K562 (cell line): Measurements from ENCODE around the gene PPDPF. TPM values are rescaled to one million over a fixed set of nuclear protein-coding genes. Genes with fewer than 3 reads are reported as not detected.
A peak's percentile ranks its signal among the peaks of the same experiment; 100 is the strongest.

Experiments used
- ATAC-seq: fragments of 200-7000 bp; cut with Tn5 transposase; 3 replicates; pipeline ENCODE4 v1.9.1; 2020; ENCODE audit warnings: moderate library complexity
- BruUV-seq: library from RNA; stranded (reverse); fragments of 400-500 nt; replicated peaks from 2 replicates; lab custom pipeline; 2021; lab: Mats Ljungman, UMichigan
- CTCF ChIA-PET: fragments of 300-600 bp; formaldehyde crosslinking; extraction: SDS; loops from one replicate; lab custom pipeline; 2021; ENCODE audit warnings: low intra/inter-chr PET ratio; lab: Yijun Ruan, JAX
- POLR2A ChIA-PET: fragments of 300-600, 350-650 bp; sonication (Branson Sonifier 250); formaldehyde crosslinking; extraction: SDS; loops from one replicate; lab custom pipeline; 2021; ENCODE audit warnings: antibody characterized with exemption, inconsistent platforms; lab: Yijun Ruan, JAX
- DNase-seq, 4 experiments: peaks; one replicate each; pipeline versions ENCODE4 v3.0.0 to v3.0.0-alpha.2; 2011 to 2018; ENCODE audit warnings: low spot score in 3 of 4, mixed read lengths in 3 of 4; ENCODE audit errors: extremely low read depth in 1 of 4
- FAIRE-seq: peaks from 2 replicates; lab custom pipeline; 2011; peaks lifted over from hg19 to GRCh38; lab: Jason Lieb, UNC
- H2AFZ ChIP-seq: 2 replicates; pipeline ENCODE4 v1.6.0; 2011; ENCODE audit warnings: low read depth, low read length, control low read depth, inconsistent platforms
- H3K27ac ChIP-seq: fragments of 200-600 bp; 3 replicates; pipeline ENCODE4 v1.8.0; 2011; ENCODE audit warnings: low read depth, mild to moderate bottlenecking, control low read depth, inconsistent platforms, low read length, moderate library complexity, mixed read lengths; ENCODE audit errors: extremely low read depth
- H3K27me3 ChIP-seq, 2 experiments: fragments of 300-600 bp in 1 of 2; 2 replicates in 1 of 2; 3 replicates in 1 of 2; pipeline versions ENCODE4 v1.6.0 to v1.8.0; 2011; ENCODE audit warnings: inconsistent platforms in 2 of 2, low read length in 2 of 2, mild to moderate bottlenecking in 1 of 2, mixed read lengths in 1 of 2, moderate library complexity in 1 of 2; ENCODE audit not compliant: control insufficient read depth in 2 of 2, insufficient read depth in 2 of 2
- H3K36me3 ChIP-seq: fragments of 300-600 bp; 3 replicates; pipeline ENCODE4 v1.8.0; 2011; ENCODE audit warnings: mild to moderate bottlenecking, low read length, inconsistent platforms; ENCODE audit not compliant: control insufficient read depth, insufficient read depth
- H3K4me1 ChIP-seq, 2 experiments: fragments of 200-600 bp in 1 of 2; replicated peaks in 1 of 2; 2 replicates in 1 of 2; 3 replicates in 1 of 2; pipeline versions ENCODE4 v1.5.1 to v1.8.0; 2011; ENCODE audit warnings: inconsistent platforms in 2 of 2, low read length in 2 of 2, mild to moderate bottlenecking in 1 of 2, mixed read lengths in 1 of 2, moderate library complexity in 1 of 2; ENCODE audit not compliant: control insufficient read depth in 2 of 2, insufficient read depth in 2 of 2
- H3K4me2 ChIP-seq: 2 replicates; pipeline ENCODE4 v1.6.1; 2011; ENCODE audit warnings: low read length, control low read depth, inconsistent platforms, mixed read lengths; ENCODE audit not compliant: insufficient read depth
- H3K4me3 ChIP-seq: fragments of 200-600 bp; sonication (generic), shearing (Covaris generic); 2 replicates; pipeline ENCODE4 v1.5.1; 2016; ENCODE audit warnings: control low read depth, inconsistent platforms
- H3K79me2 ChIP-seq: fragments of 200-600 bp; 3 replicates; pipeline ENCODE4 v1.8.0; 2011; ENCODE audit warnings: low read length, inconsistent platforms; ENCODE audit not compliant: control insufficient read depth, insufficient read depth
- H3K9ac ChIP-seq, 2 experiments: 2 replicates each; pipeline versions ENCODE4 v1.6.0 to v1.6.1; 2011; ENCODE audit warnings: low read depth in 2 of 2, low read length in 2 of 2, control low read depth in 1 of 2, inconsistent platforms in 1 of 2, mild to moderate bottlenecking in 1 of 2, mixed read lengths in 1 of 2; ENCODE audit not compliant: insufficient read depth in 1 of 2
- H3K9me1 ChIP-seq: one replicate; pipeline ENCODE4 v1.6.0; 2011; ENCODE audit warnings: inconsistent platforms, mild to moderate bottlenecking, low read length, moderate library complexity; ENCODE audit not compliant: control insufficient read depth, insufficient read depth
- H3K9me3 ChIP-seq: replicated peaks from 2 replicates; pipeline ENCODE4 v1.5.1; 2011; ENCODE audit warnings: low read depth, low read length, inconsistent platforms; ENCODE audit not compliant: control insufficient read depth, insufficient read depth
- H4K20me1 ChIP-seq: replicated peaks from 2 replicates; pipeline ENCODE4 v1.6.1; 2011; ENCODE audit warnings: low read length, inconsistent platforms, mixed read lengths; ENCODE audit not compliant: control insufficient read depth, insufficient read depth
- CXXC5 ChIP-seq: fragments of 250-450 bp; sonication (Bioruptor Pico); IDR thresholded peaks from 2 replicates; pipeline ENCODE4 v1.8.0; 2022; ENCODE audit warnings: inconsistent platforms, mild to moderate bottlenecking, moderate library complexity
- FOXP1 ChIP-seq: sonication (generic); formaldehyde crosslinking; IDR thresholded peaks from 2 replicates; pipeline ENCODE4 v1.8.0; 2022; ENCODE audit warnings: mild to moderate bottlenecking, missing genetic modification reagents
- PRPF4 ChIP-seq: fragments of 200-400 bp; formaldehyde crosslinking; IDR thresholded peaks from one replicate; pipeline ENCODE4 v1.6.1; 2017; ENCODE audit warnings: low read length, low read depth, mild to moderate bottlenecking; ENCODE audit not compliant: insufficient read depth, poor library complexity, severe bottlenecking
- RB1 ChIP-seq: fragments of 450-650 bp; IDR thresholded peaks from 2 replicates; pipeline ENCODE4 v1.6.1; 2017; ENCODE audit warnings: low read depth, mild to moderate bottlenecking
- RBM15 ChIP-seq: fragments of 200-400 bp; formaldehyde crosslinking; IDR thresholded peaks from 2 replicates; pipeline ENCODE4 v1.6.1; 2018; ENCODE audit warnings: mild to moderate bottlenecking, low read length, moderate library complexity; ENCODE audit not compliant: insufficient read depth
- SNAPC5 ChIP-seq: fragments of 250-450 bp; sonication (Bioruptor Pico); IDR thresholded peaks from 2 replicates; pipeline ENCODE4 v1.8.0; 2021; ENCODE audit warnings: moderate library complexity, mild to moderate bottlenecking, inconsistent platforms
- SP2 ChIP-seq: IDR thresholded peaks from 2 replicates; pipeline ENCODE4 v1.6.1; 2011; ENCODE audit warnings: mild to moderate bottlenecking, low read depth, low read length, moderate library complexity; ENCODE audit not compliant: poor library complexity, severe bottlenecking; ENCODE audit errors: extremely low read depth
- SREBF2 ChIP-seq: sonication (generic); formaldehyde crosslinking; IDR thresholded peaks from 2 replicates; pipeline ENCODE4 v1.4.0; 2020; ENCODE audit warnings: mild to moderate bottlenecking, missing genetic modification reagents
- THRB ChIP-seq: fragments of 450-650 bp; formaldehyde crosslinking; conservative IDR thresholded peaks from 2 replicates; pipeline ENCODE4 v1.4.0; 2022; ENCODE audit warnings: mild to moderate bottlenecking, missing genetic modification characterization
- WGBS: fragments of 100-300 bp; shearing (Covaris generic); methylation state at CpG from one replicate; pipeline ENCODE4 v1.1.6; 2016; ENCODE audit warnings: low coverage, mixed read lengths; ENCODE audit not compliant: insufficient coverage; ENCODE audit errors: missing lambda C conversion rate; 5-methylcytosine and 5-hydroxymethylcytosine counted together
- in situ Hi-C: fragments of 300-500 bp; cut with MboI; formaldehyde crosslinking; loops from 4 replicates; pipeline ENCODE4 v1.15.0; 2018; ENCODE audit warnings: inconsistent platforms, mixed read lengths
- intact Hi-C: fragments of 100-400 bp; cut with micrococcal nuclease; formaldehyde crosslinking; loops from 2 replicates; pipeline ENCODE4 v1.14.2; 2022
- polyA plus RNA-seq, 8 experiments: library from polyadenylated mRNA; depleted of rRNA in 4 of 8; stranded (reverse) in 5 of 8; unstranded in 3 of 8; fragments of >200 nt; fragmentation: Nextera tagmentation in 2 of 8; fragmentation: Illumina TruSeq in 1 of 8; extraction: Ambion mirVana in 2 of 8; extraction: Trizol in 1 of 8; gene quantifications; 2 replicates each; pipeline versions ENCODE4 v1.2.1 to v1.2.3, GENCODE V29; 2011 to 2014; ENCODE audit warnings: inconsistent platforms in 1 of 8, missing spikeins in 1 of 8
- total RNA-seq, 7 experiments: library from RNA; depleted of rRNA in 6 of 7; stranded (reverse); fragments of >200 nt in 6 of 7; fragmentation: Illumina TruSeq in 2 of 7; extraction: Trizol in 2 of 7; gene quantifications; 2 replicates each; pipeline versions ENCODE4 v1.2.1 to v1.2.3, GENCODE V29; 2011 to 2021; ENCODE audit warnings: low replicate concordance in 1 of 7

PPDPF gene
- total and polyA plus RNA-seq, 9 of the 15 experiments (the other 6 are each of a cell fraction or from before 2014, with no cell fraction given) = 0.77 to 233 (median 10.5) TPM

- TF ChIP-seq SREBF2 (CRISPR knock-in tag) = no peak
- peak; percentile 3 for TF ChIP-seq CXXC5 (CRISPR knock-in tag)
- TF ChIP-seq SP2 = no peak
- TF ChIP-seq RB1 = no peak
- no peak for TF ChIP-seq PRPF4
- no peak for TF ChIP-seq RBM15
- TF ChIP-seq, all 486 proteins: peak for 12
Measured at GRCh38 chr20:63553933-63554290, 33.3 kb downstream of the PPDPF start, which contains the start of gene FNDC11 (continued).

GRCh38 chr20:63554361-63555278, 34.1 kb downstream of the PPDPF start:
- TF ChIP-seq THRB (no peak), SNAPC5 (CRISPR knock-in tag) (no peak), FOXP1 (CRISPR knock-in tag) (0 out of 2 replicates have a peak, but pooled peaks have one; percentile 15)
- H3K36me3 ChIP-seq = no peaks in the 10 kb centered on the region
- H3K79me2 ChIP-seq = no peaks in the 10 kb centered on the region
- WGBS = 56% methylated on average over 33 of the region's 38 CpGs
- H2AFZ ChIP-seq = 0 out of 2 replicates have a peak overlapping the region, but pooled peaks have one; percentile 22
- ATAC-seq (no peak), FAIRE-seq (no peak), DNase-seq (no peak)
- CTCF ChIA-PET = no interaction called here
- no peaks in the 10 kb centered on the region for H3K27me3 ChIP-seq
- H3K9ac ChIP-seq = peak overlapping the region in 1 of 2 experiments; percentile 91; a peak in 2 of 4 replicates
- POLR2A ChIA-PET = interaction anchor here (0.5 to 1.7 kb wide), 5 partner anchors 9 to 347 kb away, joined by 3 to 9 read pairs (median 4); partner anchors contain the start of gene GMEB2
- intact Hi-C loops (loop anchor here (10.0 kb wide), 1 partner anchor 310 kb away; the partner anchor contains the start of genes ABHD16B and TPD52L2), in situ Hi-C loops (no loop called here)
- H3K4me2 ChIP-seq = peak overlapping the region; percentile 54
- H3K27ac ChIP-seq = no peak overlapping the region
- no TSS peak for BruUV-seq
- H3K9me3 ChIP-seq = no peaks in the 10 kb centered on the region
- no peaks in the 10 kb centered on the region for H3K9me1 ChIP-seq
- peak overlapping the region; percentile 76; the same call in 1 of the 2 replicates for H3K4me3 ChIP-seq
- H4K20me1 ChIP-seq = no peaks in the 10 kb centered on the region
- peaks cover 15 to 67% of the 10 kb centered on the region in 2 experiments for H3K4me1 ChIP-seq
